Keratinocyte (primary cell): ENCODE measurements around the gene ELMO3.

Experiments
- EZH2 ChIP-seq: IDR thresholded peaks from one replicate; pipeline ENCODE4 v1.6.1; 2012; ENCODE audit warnings: inconsistent platforms, mild to moderate bottlenecking, low read length, moderate library complexity
- TF ChIP-seq, protein P1 (sequence below), 3 experiments: IDR thresholded peaks in 1 of 3; conservative IDR thresholded peaks in 1 of 3; optimal IDR thresholded peaks in 1 of 3; 2 replicates in 2 of 3; 3 replicates in 1 of 3; pipeline versions ENCODE3 to v1.5.1; 2011; ENCODE audit warnings: low read length in 3 of 3, mild to moderate bottlenecking in 3 of 3, moderate library complexity in 2 of 3, control low read depth in 1 of 3, inconsistent platforms in 1 of 3; ENCODE audit not compliant: insufficient read depth in 2 of 3; ENCODE audit errors: extremely low read depth in 1 of 3

DNA sequence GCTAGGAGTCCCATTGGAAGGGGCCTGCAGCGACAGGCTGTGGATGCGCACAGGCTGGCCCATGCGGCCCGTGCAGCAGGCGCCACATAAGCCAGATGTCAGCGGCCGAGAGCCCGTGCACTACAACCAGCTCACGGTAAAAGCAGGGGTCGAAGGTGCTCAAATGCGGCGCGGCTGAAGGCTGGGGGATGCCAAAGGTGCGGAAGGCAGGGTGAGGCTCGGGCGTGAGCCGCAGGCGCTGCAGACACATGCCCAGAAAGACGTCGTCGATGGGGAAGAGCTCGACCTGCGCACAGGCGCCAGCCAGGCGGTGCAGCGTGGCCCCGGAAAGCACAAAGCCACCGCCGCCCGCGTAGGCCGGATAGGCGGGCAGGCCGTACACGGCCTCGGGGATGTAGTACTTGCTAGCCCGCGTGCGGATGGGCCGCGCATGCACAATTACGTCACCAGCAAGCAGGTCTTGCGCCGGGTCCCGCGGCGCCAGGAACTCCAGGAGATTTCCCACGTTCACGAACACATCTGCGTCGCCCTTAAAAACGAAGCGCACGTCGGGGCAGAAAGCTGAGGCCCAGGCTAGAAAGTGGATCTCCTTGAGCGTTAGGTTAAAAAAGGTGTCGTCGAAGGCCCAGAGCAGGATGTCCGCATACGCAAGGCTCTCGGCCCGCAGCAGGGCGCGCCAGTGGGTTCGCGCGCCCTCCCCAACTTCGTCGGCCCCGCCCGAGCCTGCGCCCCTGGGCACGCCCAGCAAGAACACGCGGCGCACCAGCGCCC lies 49.5 kb upstream of the ELMO3 start:
- TF ChIP-seq, protein P1, sequence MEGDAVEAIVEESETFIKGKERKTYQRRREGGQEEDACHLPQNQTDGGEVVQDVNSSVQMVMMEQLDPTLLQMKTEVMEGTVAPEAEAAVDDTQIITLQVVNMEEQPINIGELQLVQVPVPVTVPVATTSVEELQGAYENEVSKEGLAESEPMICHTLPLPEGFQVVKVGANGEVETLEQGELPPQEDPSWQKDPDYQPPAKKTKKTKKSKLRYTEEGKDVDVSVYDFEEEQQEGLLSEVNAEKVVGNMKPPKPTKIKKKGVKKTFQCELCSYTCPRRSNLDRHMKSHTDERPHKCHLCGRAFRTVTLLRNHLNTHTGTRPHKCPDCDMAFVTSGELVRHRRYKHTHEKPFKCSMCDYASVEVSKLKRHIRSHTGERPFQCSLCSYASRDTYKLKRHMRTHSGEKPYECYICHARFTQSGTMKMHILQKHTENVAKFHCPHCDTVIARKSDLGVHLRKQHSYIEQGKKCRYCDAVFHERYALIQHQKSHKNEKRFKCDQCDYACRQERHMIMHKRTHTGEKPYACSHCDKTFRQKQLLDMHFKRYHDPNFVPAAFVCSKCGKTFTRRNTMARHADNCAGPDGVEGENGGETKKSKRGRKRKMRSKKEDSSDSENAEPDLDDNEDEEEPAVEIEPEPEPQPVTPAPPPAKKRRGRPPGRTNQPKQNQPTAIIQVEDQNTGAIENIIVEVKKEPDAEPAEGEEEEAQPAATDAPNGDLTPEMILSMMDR (optimal IDR thresholded peaks at IDR 0.05 in 1 of 3, IDR thresholded peaks at IDR 0.05 in 1 of 3, conservative IDR thresholded peaks at IDR 0.05 in 1 of 3; ENCODE audit: extremely low read depth in 1 of 3, insufficient read depth in 2 of 3, low read length in 3 of 3) = no peak
- no peak for TF ChIP-seq EZH2
